AG20443 (cell line): ENCODE measurements around the gene QRICH2.
A peak's percentile ranks its signal among the peaks of the same experiment; 100 is the strongest.
"Not testable (repeated sequence)": the region's sequence is repeated elsewhere in the genome, so short reads cannot be mapped to it uniquely, and the experiment has no call there.

Experiments
- DNase-seq: peaks from one replicate; pipeline ENCODE4 v3.0.0; 2012; ENCODE audit warnings: low spot score, mixed read lengths

Gene QRICH2

GRCh38 chr17:76277300-76278267, 30.5 kb downstream of the QRICH2 start:
- DNase-seq, result no peak

- peak; percentile 83 for DNase-seq
Observed at GRCh38 chr17:76276461-76277299, 31.4 kb downstream of the QRICH2 start.

GRCh38 chr17:76276069-76276431, 32.0 kb downstream of the QRICH2 start:
- no peak for DNase-seq

GRCh38 chr17:76275382-76276068, 32.6 kb downstream of the QRICH2 start:
- no peak for DNase-seq

GRCh38 chr17:76274112-76274956, 33.7 kb downstream of the QRICH2 start:
- no peak for DNase-seq

GRCh38 chr17:76273445-76274111, 34.5 kb downstream of the QRICH2 start:
- DNase-seq, result no peak

GRCh38 chr17:76272541-76273444, 35.3 kb downstream of the QRICH2 start:
- DNase-seq, result no peak

GRCh38 chr17:76271669-76272540, 36.2 kb downstream of the QRICH2 start:
- no peak for DNase-seq

GRCh38 chr17:76270770-76271668, 37.1 kb downstream of the QRICH2 start:
- DNase-seq, result no peak

GRCh38 chr17:76270127-76270592, 37.9 kb downstream of the QRICH2 start:
- no peak for DNase-seq

- DNase-seq, result no peak
Observed at GRCh38 chr17:76268991-76269981, 38.8 kb downstream of the QRICH2 start.

GRCh38 chr17:76268015-76268749, 39.9 kb downstream of the QRICH2 start:
- DNase-seq, result peak; percentile 77

- DNase-seq, result not testable (repeated sequence)
Observed at GRCh38 chr17:76267581-76268001, 40.5 kb downstream of the QRICH2 start.

GRCh38 chr17:76267051-76267576, 41.0 kb downstream of the QRICH2 start:
- no peak for DNase-seq

- no peak for DNase-seq
Observed at GRCh38 chr17:76266244-76266938, 41.7 kb downstream of the QRICH2 start.
